Measurements from ENCODE around the gene NSD1.

DNA sequence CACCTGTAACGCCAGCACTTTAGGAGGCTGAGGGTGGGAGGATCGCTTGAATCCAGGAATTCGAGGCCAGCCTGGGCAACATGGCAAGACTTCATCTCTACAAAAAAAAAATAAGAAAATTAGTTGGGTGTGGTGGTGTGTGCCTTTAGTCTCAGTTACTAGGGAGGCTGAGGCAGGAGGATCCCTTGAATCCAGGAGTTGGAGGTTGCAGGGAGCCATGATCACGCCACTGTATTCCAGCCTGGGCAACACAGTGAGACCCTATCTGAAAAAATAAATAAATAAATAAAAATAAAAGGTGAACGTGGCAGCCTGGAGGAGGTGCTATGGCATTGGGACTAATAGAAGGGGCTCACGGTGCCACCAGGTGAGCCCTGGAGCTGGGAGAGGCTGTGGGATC lies 39.8 kb upstream of the NSD1 start:
- TF ChIP-seq SIN3A (IDR thresholded peaks at IDR 0.05; ENCODE audit: low read depth, low read length) (no peak), POLR2AphosphoS5 (IDR thresholded peaks at IDR 0.05; ENCODE audit: low read length) (no peak), ZNF274 (IDR thresholded peaks at IDR 0.05; ENCODE audit: insufficient read depth, insufficient read length) (no peak), ZZZ3 (IDR thresholded peaks at IDR 0.05; ENCODE audit: control insufficient read depth, insufficient read length, low read depth) (no peak)
- TF ChIP-seq, protein P1, sequence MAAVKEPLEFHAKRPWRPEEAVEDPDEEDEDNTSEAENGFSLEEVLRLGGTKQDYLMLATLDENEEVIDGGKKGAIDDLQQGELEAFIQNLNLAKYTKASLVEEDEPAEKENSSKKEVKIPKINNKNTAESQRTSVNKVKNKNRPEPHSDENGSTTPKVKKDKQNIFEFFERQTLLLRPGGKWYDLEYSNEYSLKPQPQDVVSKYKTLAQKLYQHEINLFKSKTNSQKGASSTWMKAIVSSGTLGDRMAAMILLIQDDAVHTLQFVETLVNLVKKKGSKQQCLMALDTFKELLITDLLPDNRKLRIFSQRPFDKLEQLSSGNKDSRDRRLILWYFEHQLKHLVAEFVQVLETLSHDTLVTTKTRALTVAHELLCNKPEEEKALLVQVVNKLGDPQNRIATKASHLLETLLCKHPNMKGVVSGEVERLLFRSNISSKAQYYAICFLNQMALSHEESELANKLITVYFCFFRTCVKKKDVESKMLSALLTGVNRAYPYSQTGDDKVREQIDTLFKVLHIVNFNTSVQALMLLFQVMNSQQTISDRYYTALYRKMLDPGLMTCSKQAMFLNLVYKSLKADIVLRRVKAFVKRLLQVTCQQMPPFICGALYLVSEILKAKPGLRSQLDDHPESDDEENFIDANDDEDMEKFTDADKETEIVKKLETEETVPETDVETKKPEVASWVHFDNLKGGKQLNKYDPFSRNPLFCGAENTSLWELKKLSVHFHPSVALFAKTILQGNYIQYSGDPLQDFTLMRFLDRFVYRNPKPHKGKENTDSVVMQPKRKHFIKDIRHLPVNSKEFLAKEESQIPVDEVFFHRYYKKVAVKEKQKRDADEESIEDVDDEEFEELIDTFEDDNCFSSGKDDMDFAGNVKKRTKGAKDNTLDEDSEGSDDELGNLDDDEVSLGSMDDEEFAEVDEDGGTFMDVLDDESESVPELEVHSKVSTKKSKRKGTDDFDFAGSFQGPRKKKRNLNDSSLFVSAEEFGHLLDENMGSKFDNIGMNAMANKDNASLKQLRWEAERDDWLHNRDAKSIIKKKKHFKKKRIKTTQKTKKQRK (IDR thresholded peaks at IDR 0.05; ENCODE audit: low read depth, low read length) = no peak
